Measurements from ENCODE around the gene ANKRD11. TPM values are rescaled to one million over a fixed set of nuclear protein-coding genes. Genes with fewer than 3 reads are reported as not detected.

The ANKRD11 gene
- total RNA-seq, 1 experiment from 2014 or later, result 297 TPM

GRCh38 chr16:89289428-89290395 lies 200.6 kb downstream of the ANKRD11 start:
- Histone ChIP-seq H3K27me3 (replicated peaks; ENCODE audit: control insufficient read depth, insufficient read depth, low read length) (no peaks in the 10 kb centered on the region), H3K4me1 (peaks cover 2% of the 10 kb centered on the region), H3K9me3 (no peaks in the 10 kb centered on the region), H3K36me3 (ENCODE audit: control insufficient read depth, insufficient read depth, low read length) (peaks cover 4% of the 10 kb centered on the region), H3K4me3 (ENCODE audit: low read depth, low read length) (no peak overlapping the region)
- ChIA-PET CTCF (no interaction called here), POLR2A (no interaction called here)
- H3K4me3 Mint-ChIP-seq (ENCODE audit: unreplicated experiment), result no peak overlapping the region
- H3K9me3 Mint-ChIP-seq (ENCODE audit: unreplicated experiment), result no peaks in the 10 kb centered on the region
- BruUV-seq (replicated peaks), result no TSS peak
- peaks cover 44% of the 10 kb centered on the region for H3K36me3 Mint-ChIP-seq (ENCODE audit: insufficient read depth, unreplicated experiment)
- H3K27ac Mint-ChIP-seq (ENCODE audit: unreplicated experiment), result peak overlapping the region; percentile 68
- intact Hi-C loops (cut with micrococcal nuclease; ENCODE audit: unreplicated experiment), result no loop called here
- TF ChIP-seq CTCF (IDR thresholded peaks at IDR 0.05; ENCODE audit: insufficient read depth in 1 of 2, low read depth in 1 of 2, low read length in 1 of 2, severe bottlenecking in 1 of 2, unreplicated experiment in 1 of 2), result peak; percentile 90 to 97
- H3K4me1 Mint-ChIP-seq (ENCODE audit: low read depth, unreplicated experiment), result no peaks in the 10 kb centered on the region
- peak; percentile 85 to 90 for DNase-seq
- no peaks in the 10 kb centered on the region for H3K27me3 Mint-ChIP-seq (ENCODE audit: insufficient read depth, unreplicated experiment)

GRCh38 chr16:89288966-89289365 lies 201.4 kb downstream of the ANKRD11 start:
- POLR2A ChIA-PET, result no interaction called here
- no peaks in the 10 kb centered on the region for H3K27me3 Mint-ChIP-seq (ENCODE audit: insufficient read depth, unreplicated experiment)
- no peak overlapping the region for H3K4me3 ChIP-seq (ENCODE audit: low read depth, low read length)

GRCh38 chr16:89288577-89288844 lies 201.8 kb downstream of the ANKRD11 start:
- CTCF ChIA-PET, result interaction anchor here (0.9 kb wide), 1 partner anchor 23 kb away, joined by 4 read pairs; no protein-coding TSS in a partner anchor
- Mint-ChIP-seq H3K27me3 (ENCODE audit: insufficient read depth, unreplicated experiment) (no peaks in the 10 kb centered on the region), H3K9me3 (ENCODE audit: unreplicated experiment) (no peaks in the 10 kb centered on the region), H3K27ac (ENCODE audit: unreplicated experiment) (no peak overlapping the region), H3K4me1 (ENCODE audit: low read depth, unreplicated experiment) (no peaks in the 10 kb centered on the region), H3K4me3 (ENCODE audit: unreplicated experiment) (no peak overlapping the region), H3K36me3 (ENCODE audit: insufficient read depth, unreplicated experiment) (peaks cover 32% of the 10 kb centered on the region)
- Histone ChIP-seq H3K4me3 (ENCODE audit: low read depth, low read length) (no peak overlapping the region), H3K4me1 (peaks cover 7% of the 10 kb centered on the region), H3K27me3 (replicated peaks; ENCODE audit: control insufficient read depth, insufficient read depth, low read length) (no peaks in the 10 kb centered on the region), H3K36me3 (ENCODE audit: control insufficient read depth, insufficient read depth, low read length) (peaks cover 7% of the 10 kb centered on the region), H3K9me3 (no peaks in the 10 kb centered on the region)
- no TSS peak for BruUV-seq (replicated peaks)
- TF ChIP-seq CTCF (IDR thresholded peaks at IDR 0.05; ENCODE audit: insufficient read depth in 1 of 2, low read depth in 1 of 2, low read length in 1 of 2, severe bottlenecking in 1 of 2, unreplicated experiment in 1 of 2), result no peak
- no peak for DNase-seq
- intact Hi-C loops (cut with micrococcal nuclease; ENCODE audit: unreplicated experiment), result no loop called here
- POLR2A ChIA-PET, result no interaction called here

More at GRCh38 chr16:89288966-89289365, 201.4 kb downstream of the ANKRD11 start:
- H3K27me3 ChIP-seq (replicated peaks; ENCODE audit: control insufficient read depth, insufficient read depth, low read length), result no peaks in the 10 kb centered on the region
- intact Hi-C loops (cut with micrococcal nuclease; ENCODE audit: unreplicated experiment), result no loop called here
- DNase-seq, result no peak
- CTCF ChIA-PET, result no interaction called here
- Mint-ChIP-seq H3K9me3 (ENCODE audit: unreplicated experiment) (no peaks in the 10 kb centered on the region), H3K4me1 (ENCODE audit: low read depth, unreplicated experiment) (no peaks in the 10 kb centered on the region), H3K27ac (ENCODE audit: unreplicated experiment) (peak overlapping the region; percentile 68), H3K4me3 (ENCODE audit: unreplicated experiment) (no peak overlapping the region), H3K36me3 (ENCODE audit: insufficient read depth, unreplicated experiment) (peaks cover 37% of the 10 kb centered on the region)
- no peak for TF ChIP-seq CTCF (IDR thresholded peaks at IDR 0.05; ENCODE audit: insufficient read depth in 1 of 2, low read depth in 1 of 2, low read length in 1 of 2, severe bottlenecking in 1 of 2, unreplicated experiment in 1 of 2)
- H3K9me3 ChIP-seq, result no peaks in the 10 kb centered on the region
- BruUV-seq (replicated peaks), result no TSS peak
- H3K36me3 ChIP-seq (ENCODE audit: control insufficient read depth, insufficient read depth, low read length), result peaks cover 4% of the 10 kb centered on the region
- H3K4me1 ChIP-seq, result peaks cover 7% of the 10 kb centered on the region

Data from Caco-2 (cell line).